ENCODE measurements around the gene PXK.

PXK gene

DNA sequence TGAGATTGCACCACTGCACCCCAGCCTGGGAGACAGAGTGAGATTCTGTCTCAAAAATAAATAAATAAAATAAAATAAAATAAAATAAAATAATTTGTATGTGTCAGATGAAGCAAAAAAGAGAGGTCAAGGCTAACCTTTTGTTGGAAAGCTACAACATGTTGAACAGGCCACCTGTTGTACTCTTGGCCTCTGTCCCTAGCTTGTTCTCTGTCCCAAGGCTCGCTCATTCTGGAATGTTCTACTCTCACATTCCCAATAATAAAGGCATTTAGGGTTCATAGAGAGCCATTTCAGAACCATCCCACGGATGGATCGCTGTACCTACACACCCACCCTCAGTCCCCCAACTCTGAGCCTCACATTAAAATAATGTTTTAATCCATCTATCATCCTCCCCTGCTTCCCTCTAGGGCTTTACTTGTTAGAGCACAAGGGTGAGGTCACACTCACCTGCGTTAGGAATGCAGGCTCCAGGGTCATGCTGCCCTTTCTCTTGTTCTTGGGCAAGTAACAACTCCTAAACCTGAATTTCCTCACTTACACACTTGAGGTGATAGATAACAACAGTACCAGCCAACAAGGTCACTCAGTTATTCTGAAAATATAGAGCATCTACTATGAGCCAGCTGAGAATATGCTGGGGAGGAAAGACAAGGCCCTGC lies 134.3 kb downstream of the PXK start:
- no peak for DNase-seq (ENCODE audit: low spot score)

DNA sequence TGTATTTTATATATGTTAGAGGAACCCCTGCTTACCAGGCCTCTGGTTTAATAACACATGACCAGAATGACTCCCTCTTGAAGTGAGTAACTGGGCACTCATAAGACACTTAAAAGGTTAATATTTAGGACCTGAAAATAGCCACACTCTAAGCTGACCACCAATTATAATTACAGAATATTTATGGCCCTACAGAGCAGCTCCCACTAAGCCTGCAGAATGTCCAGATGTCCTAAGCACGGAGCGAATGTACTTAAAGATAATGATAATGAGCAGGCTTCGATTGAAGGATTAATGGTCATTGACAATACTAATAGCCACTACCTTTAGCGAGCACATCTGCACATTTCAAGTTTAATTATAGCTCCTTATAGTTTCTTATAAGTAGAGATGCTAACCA lies 136.4 kb downstream of the PXK start:
- DNase-seq (ENCODE audit: low spot score) = no peak

DNA sequence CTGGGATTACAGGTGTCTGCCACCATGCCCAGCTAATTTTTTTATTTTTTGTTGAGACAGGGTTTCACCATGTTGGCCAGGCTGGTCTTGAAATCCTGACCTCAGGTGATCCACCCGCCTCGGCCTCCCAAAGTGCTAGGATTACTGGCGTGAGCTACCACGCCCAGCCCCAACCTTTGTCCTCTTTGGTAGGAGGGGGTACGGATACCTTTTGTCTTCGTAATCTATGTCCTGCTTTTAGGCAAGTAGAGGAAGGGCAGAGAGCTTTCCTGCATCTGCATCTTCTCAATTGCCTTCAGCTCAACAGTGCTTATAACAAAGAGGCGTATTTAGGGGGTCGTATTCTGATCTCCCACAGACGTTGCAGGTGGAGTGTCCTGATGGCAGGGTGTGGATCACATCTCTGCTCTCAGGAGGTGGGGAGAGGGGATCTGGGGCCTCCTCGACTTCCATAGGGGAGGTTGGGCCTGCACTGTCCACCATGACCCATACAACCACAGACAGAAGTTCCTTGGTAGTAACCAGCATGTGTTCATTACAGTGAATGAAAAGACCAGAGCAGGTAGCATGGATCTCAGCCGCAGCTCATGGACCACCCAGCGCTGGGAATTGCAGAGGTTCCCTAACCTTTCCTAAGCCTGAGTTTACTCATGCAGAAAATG lies 137.8 kb downstream of the PXK start:
- no peak for DNase-seq (ENCODE audit: low spot score)

DNA sequence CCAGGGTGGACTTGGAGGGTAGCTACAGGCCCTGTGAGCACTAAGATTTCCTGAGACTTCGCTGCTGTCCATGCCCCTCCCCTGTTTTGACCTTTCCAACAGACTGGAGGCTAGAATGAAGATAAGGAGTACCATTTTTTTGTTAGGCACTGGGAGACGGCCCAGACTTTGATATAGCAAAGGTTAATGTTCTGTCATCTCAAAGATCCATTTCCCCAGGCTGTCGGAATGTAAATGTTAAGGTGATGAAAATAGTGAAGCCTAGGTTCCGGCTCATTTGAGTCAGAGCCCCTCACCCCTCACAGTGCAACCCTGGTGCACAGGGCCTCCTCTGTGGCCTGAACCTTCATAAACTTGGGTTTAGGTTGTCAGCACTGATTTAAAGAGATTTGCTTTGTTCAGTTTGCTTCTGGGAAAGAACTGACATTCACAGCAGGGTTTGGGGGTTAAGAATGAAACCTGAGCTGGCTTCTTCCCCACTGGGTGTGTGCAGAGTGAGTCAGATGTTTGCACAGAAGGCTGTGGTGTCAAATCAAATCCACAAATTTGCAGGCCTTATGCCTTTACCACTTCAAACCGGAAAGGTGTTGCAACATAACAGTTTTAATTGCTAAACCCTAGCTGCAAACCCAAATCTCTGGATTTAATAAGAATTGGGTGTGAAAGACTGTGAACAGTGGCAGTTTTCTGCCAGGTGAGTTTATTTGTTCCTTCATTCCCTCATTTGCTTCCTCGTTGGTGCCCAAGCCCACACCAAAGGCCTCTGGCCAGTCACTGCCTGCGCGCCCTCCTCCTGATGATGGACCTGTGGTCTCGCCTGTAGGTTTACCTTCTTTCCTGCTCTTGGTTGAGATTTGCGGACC lies 138.6 kb downstream of the PXK start:
- peak; percentile 96 for DNase-seq (ENCODE audit: low spot score)

DNA sequence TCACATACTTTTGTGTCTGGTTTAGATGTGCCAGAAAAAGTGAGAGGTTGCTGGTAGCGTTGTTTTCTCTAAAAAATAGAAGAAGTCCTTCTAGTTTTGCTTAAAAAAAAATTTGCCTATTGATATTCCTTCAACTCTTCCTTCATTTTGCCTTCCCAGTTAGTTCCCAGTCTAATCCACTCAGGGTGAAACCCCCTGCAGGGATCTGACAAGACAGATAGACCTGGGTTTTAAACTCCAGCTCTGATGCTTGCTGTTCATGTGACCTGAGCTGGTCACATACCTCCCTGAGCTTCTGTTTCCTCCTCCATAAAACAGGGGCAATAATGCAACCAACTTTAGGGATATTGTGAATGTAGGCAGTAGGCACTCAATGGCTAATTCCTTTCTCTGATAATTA lies 140.6 kb downstream of the PXK start:
- no peak for DNase-seq (ENCODE audit: low spot score)

DNA sequence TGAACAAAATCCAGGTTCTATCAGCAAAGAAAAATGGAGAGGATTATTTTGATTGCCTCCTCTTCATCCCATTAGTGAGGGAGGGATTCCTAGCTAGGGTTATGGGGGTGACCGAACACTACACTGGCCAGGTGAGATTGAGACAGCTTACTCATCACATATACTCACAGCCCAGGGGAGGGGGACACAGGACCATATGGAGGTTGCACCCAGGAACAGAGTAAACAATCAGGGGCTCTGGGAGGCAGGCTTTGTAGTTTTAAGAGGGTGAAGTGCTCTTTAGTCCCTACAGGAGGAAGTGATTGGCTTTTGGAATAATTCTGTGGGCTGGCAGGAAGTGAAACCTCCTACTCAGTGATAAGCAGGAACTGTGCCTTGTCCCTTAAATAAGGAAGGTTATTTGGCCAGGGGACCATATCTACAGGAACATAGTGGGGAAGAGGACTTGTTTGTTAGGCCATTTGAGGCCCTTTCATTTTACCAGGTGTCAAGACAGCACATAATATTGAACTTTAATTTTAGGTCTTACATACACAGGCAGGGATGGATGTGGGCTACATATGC lies 141.7 kb downstream of the PXK start:
- no peak for DNase-seq (ENCODE audit: low spot score)

DNA sequence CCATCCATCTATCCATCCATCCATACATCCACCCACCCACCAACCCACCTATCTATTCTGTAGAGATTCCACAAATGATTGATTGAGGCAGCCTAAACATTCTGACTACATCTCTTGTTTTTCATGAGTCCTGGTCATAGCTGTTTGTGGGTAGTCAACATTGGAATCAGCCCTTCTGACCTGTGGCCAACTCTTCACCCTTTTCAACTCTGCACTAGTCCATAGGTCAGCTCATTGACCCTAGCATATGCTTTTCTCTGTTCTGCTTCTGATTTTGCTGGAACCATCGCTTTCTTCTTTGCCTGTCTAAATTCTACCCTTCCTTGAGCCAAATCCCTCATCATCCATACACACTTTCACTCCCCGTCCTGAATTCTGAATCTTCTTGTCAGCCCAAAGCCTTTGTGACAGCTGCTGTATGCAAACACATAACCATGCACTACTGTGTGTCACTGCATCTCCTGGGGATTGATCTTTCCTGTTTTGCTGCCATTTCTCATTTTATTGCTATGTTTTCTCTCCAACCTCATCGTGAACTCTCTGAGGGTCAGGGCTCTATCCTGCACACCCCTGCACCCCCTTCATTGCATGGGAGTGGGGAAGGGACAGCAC lies 142.4 kb downstream of the PXK start:
- DNase-seq (ENCODE audit: low spot score) = no peak
